Hepatocyte (in vitro differentiated cells): ENCODE data around the gene PRPF19. TPM values are rescaled to one million over a fixed set of nuclear protein-coding genes. Genes with fewer than 3 reads are reported as not detected.

ENCODE experiments used
- DNase-seq: peaks from one replicate; pipeline ENCODE4 v3.0.0-alpha.2; 2016; ENCODE audit warnings: low spot score
- H2AFZ ChIP-seq: fragments of 200-600 bp; sonication (generic); 2 replicates; pipeline ENCODE4 v1.6.0; 2016; ENCODE audit warnings: antibody characterized with exemption, mild to moderate bottlenecking
- H3K27ac ChIP-seq: fragments of 200-600 bp; sonication (generic); 2 replicates; pipeline ENCODE4 v1.5.1; 2016; ENCODE audit warnings: mild to moderate bottlenecking
- H3K27me3 ChIP-seq: fragments of 200-600 bp; sonication (generic); 2 replicates; pipeline ENCODE4 v1.6.1; 2016
- H3K36me3 ChIP-seq: fragments of 200-600 bp; sonication (generic); replicated peaks from 2 replicates; pipeline ENCODE4 v1.5.1; 2016; ENCODE audit warnings: low read depth; ENCODE audit not compliant: insufficient read depth
- H3K4me1 ChIP-seq: fragments of 200-600 bp; sonication (generic); 2 replicates; pipeline ENCODE4 v1.5.1; 2016; ENCODE audit warnings: mild to moderate bottlenecking, moderate library complexity; ENCODE audit not compliant: insufficient read depth
- H3K4me2 ChIP-seq: fragments of 200-600 bp; sonication (generic); 2 replicates; pipeline ENCODE4 v1.6.0; 2016
- H3K4me3 ChIP-seq: fragments of 200-600 bp; sonication (generic); 2 replicates; pipeline ENCODE4 v1.5.1; 2016; ENCODE audit warnings: mild to moderate bottlenecking
- H3K79me2 ChIP-seq: fragments of 200-600 bp; sonication (generic); 2 replicates; pipeline ENCODE4 v1.6.0; 2017; ENCODE audit warnings: mild to moderate bottlenecking
- H3K9me2 ChIP-seq: fragments of 200-600 bp; sonication (generic); replicated peaks from 2 replicates; pipeline ENCODE4 v1.6.0; 2017; ENCODE audit warnings: mild to moderate bottlenecking; ENCODE audit not compliant: insufficient read depth
- H3K9me3 ChIP-seq: fragments of 200-600 bp; sonication (generic); 2 replicates; pipeline ENCODE4 v1.5.1; 2016; ENCODE audit warnings: low read depth, mild to moderate bottlenecking
- H4K20me1 ChIP-seq: fragments of 200-600 bp; sonication (generic); 2 replicates; pipeline ENCODE4 v1.6.0; 2016; ENCODE audit warnings: mild to moderate bottlenecking; ENCODE audit not compliant: insufficient read depth, poor library complexity, severe bottlenecking
- CTCF ChIP-seq: fragments of 200-600 bp; sonication (generic); IDR thresholded peaks from 2 replicates; pipeline ENCODE4 v1.5.1; 2016; ENCODE audit warnings: antibody characterized with exemption, mild to moderate bottlenecking; ENCODE audit not compliant: poor library complexity
- EZH2 ChIP-seq: fragments of 200-600 bp; sonication (generic); IDR thresholded peaks from 2 replicates; pipeline ENCODE4 v1.6.1; 2016; ENCODE audit warnings: antibody characterized with exemption, mild to moderate bottlenecking, borderline replicate concordance
- EZH2phosphoT487 ChIP-seq: fragments of 200-600 bp; sonication (generic); IDR thresholded peaks from one replicate; pipeline ENCODE4 v1.6.1; 2018; ENCODE audit warnings: antibody characterized with exemption, mild to moderate bottlenecking, low read depth, moderate library complexity; ENCODE audit not compliant: unreplicated experiment, severe bottlenecking
- WGBS: methylation state at CpG from one replicate; pipeline ENCODE4 v1.1.6; 2016; ENCODE audit warnings: low lambda C conversion rate; ENCODE audit errors: missing lambda C conversion rate; 5-methylcytosine and 5-hydroxymethylcytosine counted together
- polyA plus RNA-seq: library from polyadenylated mRNA; unstranded; fragments of >200 nt; fragmentation: Nextera tagmentation; extraction: Ambion mirVana; gene quantifications from 2 replicates; pipeline ENCODE4 v1.2.1, GENCODE V29; 2016
- total RNA-seq: library from RNA; depleted of rRNA; stranded (reverse); fragments of >200 nt; gene quantifications from 2 replicates; pipeline ENCODE4 v1.2.3, GENCODE V29; 2014

Gene PRPF19
- total and polyA plus RNA-seq, 2 experiments from 2014 or later = 19.3 to 53.8 TPM

GRCh38 chr11:60870733-60871377 lies 35.5 kb downstream of the PRPF19 start:
- no peaks in the 10 kb centered on the region for H3K79me2 ChIP-seq
- no peaks in the 10 kb centered on the region for H3K9me2 ChIP-seq
- 92% methylated on average over 13 of the region's 13 CpGs for WGBS
- DNase-seq = no peak
- H2AFZ ChIP-seq = no peak overlapping the region
- no peak overlapping the region for H3K4me2 ChIP-seq
- H3K36me3 ChIP-seq = no peaks in the 10 kb centered on the region
- H3K27ac ChIP-seq = no peak overlapping the region
- H4K20me1 ChIP-seq = no peaks in the 10 kb centered on the region
- TF ChIP-seq EZH2phosphoT487 (no peak), CTCF (no peak), EZH2 (no peak)
- H3K27me3 ChIP-seq = no peaks in the 10 kb centered on the region
- no peaks in the 10 kb centered on the region for H3K4me1 ChIP-seq
- H3K4me3 ChIP-seq = no peak overlapping the region
- H3K9me3 ChIP-seq = no peaks in the 10 kb centered on the region

- Histone ChIP-seq H3K9me3 (no peaks in the 10 kb centered on the region), H3K36me3 (no peaks in the 10 kb centered on the region), H3K79me2 (no peaks in the 10 kb centered on the region), H3K27ac (no peak overlapping the region), H3K27me3 (no peaks in the 10 kb centered on the region), H4K20me1 (no peaks in the 10 kb centered on the region), H3K4me1 (no peaks in the 10 kb centered on the region), H2AFZ (no peak overlapping the region), H3K4me3 (no peak overlapping the region), H3K4me2 (no peak overlapping the region), H3K9me2 (no peaks in the 10 kb centered on the region)
- no peak for DNase-seq
- WGBS = 65% methylated on average over 3 of the region's 3 CpGs
- TF ChIP-seq CTCF (no peak), EZH2phosphoT487 (no peak), EZH2 (no peak)
Observed at GRCh38 chr11:60870276-60870675, 36.1 kb downstream of the PRPF19 start.

- Histone ChIP-seq H3K36me3 (no peaks in the 10 kb centered on the region), H3K79me2 (no peaks in the 10 kb centered on the region), H3K9me3 (no peaks in the 10 kb centered on the region), H3K27me3 (no peaks in the 10 kb centered on the region), H3K9me2 (no peaks in the 10 kb centered on the region), H3K27ac (no peak overlapping the region), H2AFZ (no peak overlapping the region), H3K4me2 (no peak overlapping the region), H4K20me1 (no peaks in the 10 kb centered on the region), H3K4me1 (no peaks in the 10 kb centered on the region), H3K4me3 (no peak overlapping the region)
- no peak for DNase-seq
- WGBS = 98% methylated on average over 7 of the region's 7 CpGs
- TF ChIP-seq EZH2 (no peak), EZH2phosphoT487 (no peak), CTCF (no peak)
Observed at GRCh38 chr11:60869451-60869825, 36.9 kb downstream of the PRPF19 start.
